Measurements from ENCODE around the gene ZSWIM5. TPM values are rescaled to one million over a fixed set of nuclear protein-coding genes. Genes with fewer than 3 reads are reported as not detected.

Gene ZSWIM5
- total and polyA plus RNA-seq, 2 of the 8 experiments (the other 6 are each of a cell fraction or from before 2014, with no cell fraction given), result 2.5 to 3.9 TPM

DNA sequence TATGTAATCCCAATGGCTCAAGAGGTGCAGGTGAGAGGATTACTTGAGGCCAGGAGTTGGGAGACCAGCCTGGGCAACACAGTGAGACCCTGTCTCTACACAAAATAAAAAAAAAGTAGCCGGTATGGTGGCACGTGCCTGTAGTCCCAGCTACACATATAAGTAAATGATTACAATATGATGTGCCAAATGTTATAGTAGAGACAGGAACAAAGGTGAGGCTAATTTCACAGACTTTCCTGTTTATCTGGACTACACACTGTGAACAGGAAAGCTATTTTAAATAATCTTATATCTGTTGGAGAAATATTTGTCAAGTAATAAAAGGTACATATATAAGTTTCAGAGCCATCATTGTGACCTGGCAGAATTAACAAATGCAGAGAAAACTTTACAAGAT, 116.7 kb downstream of the ZSWIM5 start:
- no peak overlapping the region for H2AK5ac ChIP-seq (ENCODE audit: low read depth, low read length)
- no peaks in the 10 kb centered on the region for H3K4me1 ChIP-seq (replicated peaks in 1 of 4; ENCODE audit: control insufficient read depth in 3 of 4, insufficient read depth in 4 of 4, low read length in 3 of 4)
- no peak overlapping the region for H3K4me3 ChIP-seq (ENCODE audit: extremely low read depth in 1 of 4, insufficient read depth in 2 of 4, low read depth in 3 of 4, low read length in 4 of 4)
- no peak overlapping the region for H2BK15ac ChIP-seq (ENCODE audit: low read length)
- no peak overlapping the region for H3K14ac ChIP-seq (ENCODE audit: insufficient read length)
- ChIA-PET CTCF (ENCODE audit: partially characterized antibody) (interaction anchor here (0.9 to 1.3 kb wide), 2 partner anchors 73 to 210 kb away, joined by 3 read pairs; no protein-coding TSS in a partner anchor), POLR2A (ENCODE audit: partially characterized antibody) (interaction anchor here (0.6 to 1.3 kb wide), 2 partner anchors 21 to 27 kb away, joined by 3 to 4 read pairs; no protein-coding TSS in a partner anchor)
- H3K56ac ChIP-seq (replicated peaks; ENCODE audit: insufficient read length, low read depth, low read length), result no peak overlapping the region
- DNase-seq (ENCODE audit: low read depth in 1 of 2, low spot score in 2 of 2) (no peak), FAIRE-seq (no peak)
- no peak overlapping the region for H3K9ac ChIP-seq (replicated peaks in 1 of 4; ENCODE audit: extremely low read depth in 1 of 4, low read depth in 3 of 4, low read length in 3 of 4)
- H3K9me3 ChIP-seq (ENCODE audit: insufficient read depth in 2 of 2, low read depth in 1 of 2, low read length in 1 of 2), result no peaks in the 10 kb centered on the region
- H3K79me1 ChIP-seq (ENCODE audit: low read depth, low read length), result no peaks in the 10 kb centered on the region
- no peaks in the 10 kb centered on the region for H3K23me2 ChIP-seq (ENCODE audit: low read depth, low read length)
- 100% methylated on average over 2 of the region's 2 CpGs; no CpG with 5 or more reads in 1 of the 2 experiments for WGBS, 2 experiments (ENCODE audit: extremely low coverage in 1 of 2, insufficient coverage in 1 of 2, insufficient read length in 1 of 2, insufficient replicate concordance in 2 of 2, low coverage in 1 of 2, low lambda C conversion rate in 2 of 2, missing lambda C conversion rate in 1 of 2)
- no peak overlapping the region for H3K27ac ChIP-seq (ENCODE audit: low read depth, low read length)
- no peak overlapping the region for H2BK20ac ChIP-seq (ENCODE audit: low read length)
- no peaks in the 10 kb centered on the region for H4K20me1 ChIP-seq (replicated peaks in 1 of 2; ENCODE audit: control insufficient read depth in 1 of 2, insufficient read depth in 2 of 2, low read length in 2 of 2)
- no peaks in the 10 kb centered on the region; a peak in 1 of 8 replicates for H3K36me3 ChIP-seq (ENCODE audit: control insufficient read depth in 2 of 4, insufficient read depth in 4 of 4, low read length in 3 of 4)
- no peak overlapping the region for H2BK5ac ChIP-seq (ENCODE audit: low read depth, low read length)
- H4K91ac ChIP-seq (replicated peaks; ENCODE audit: insufficient read length, low read length), result no peak overlapping the region
- H3K79me2 ChIP-seq (ENCODE audit: control insufficient read depth in 1 of 2, insufficient read depth in 2 of 2, low read length in 2 of 2), result no peaks in the 10 kb centered on the region
- no peaks in the 10 kb centered on the region for H3K27me3 ChIP-seq (replicated peaks in 1 of 4; ENCODE audit: control insufficient read depth in 3 of 4, extremely low read depth in 1 of 4, insufficient read depth in 3 of 4, low read length in 3 of 4)
- no peak overlapping the region for H3K4me2 ChIP-seq (ENCODE audit: insufficient read depth in 1 of 2, low read depth in 2 of 2, low read length in 2 of 2)
- H2BK12ac ChIP-seq (ENCODE audit: low read depth, low read length), result no peak overlapping the region
- H3K4ac ChIP-seq (replicated peaks; ENCODE audit: insufficient read length, low read depth, low read length), result no peak overlapping the region
- H4K8ac ChIP-seq (ENCODE audit: extremely low read depth, insufficient read depth, low read length), result no peak overlapping the region
- H2AFZ ChIP-seq (ENCODE audit: low read length), result no peak overlapping the region
- H3K18ac ChIP-seq (ENCODE audit: extremely low read depth, low read length), result no peak overlapping the region
- H3K23ac ChIP-seq (ENCODE audit: insufficient read length), result no peak overlapping the region
- H4K5ac ChIP-seq (ENCODE audit: insufficient read length, low read depth, low read length), result no peak overlapping the region
- TF ChIP-seq POU5F1 (IDR thresholded peaks at IDR 0.05; ENCODE audit: low read depth, low read length) (no peak), TBP (IDR thresholded peaks at IDR 0.05; ENCODE audit: low read depth, low read length) (no peak), HDAC2 (IDR thresholded peaks at IDR 0.05; ENCODE audit: borderline replicate concordance in 1 of 2, low read depth in 2 of 2, low read length in 2 of 2) (no peak)
- no peak overlapping the region for H2BK120ac ChIP-seq (replicated peaks; ENCODE audit: low read depth, low read length)
